HepG2 (cell line): ENCODE data around the gene RSL1D1. TPM values are rescaled to one million over a fixed set of nuclear protein-coding genes. Genes with fewer than 3 reads are reported as not detected.

Experiments
- AKAP8 ChIP-seq: sonication (generic); formaldehyde crosslinking; IDR thresholded peaks from 2 replicates; pipeline ENCODE4 v1.5.1; 2020; ENCODE audit warnings: mild to moderate bottlenecking, missing genetic modification reagents
- ATM ChIP-seq: fragments of 450-650 bp; IDR thresholded peaks from 2 replicates; pipeline ENCODE4 v1.7.1; 2017; ENCODE audit warnings: mild to moderate bottlenecking, borderline replicate concordance
- BCL3 ChIP-seq: sonication (generic); formaldehyde crosslinking; IDR thresholded peaks from 2 replicates; pipeline ENCODE4 v1.5.1; 2020; ENCODE audit warnings: mild to moderate bottlenecking, missing genetic modification reagents, moderate library complexity
- BCL6 ChIP-seq: IDR thresholded peaks from 2 replicates; pipeline ENCODE4 v1.6.1; 2016; ENCODE audit warnings: missing genetic modification reagents, missing compliant biosample characterization
- BRF2 ChIP-seq: sonication (generic); formaldehyde crosslinking; IDR thresholded peaks from 2 replicates; pipeline ENCODE4 v1.8.1; 2022; ENCODE audit warnings: mild to moderate bottlenecking, missing genetic modification reagents
- CEBPG ChIP-seq: IDR thresholded peaks from 2 replicates; pipeline ENCODE4 v1.6.1; 2016
- HNF1A ChIP-seq, 2 experiments: sonication (generic) in 1 of 2; formaldehyde crosslinking in 1 of 2; IDR thresholded peaks; 2 replicates each; pipeline versions ENCODE4 v1.4.0 to v1.6.1; 2016 to 2020; ENCODE audit warnings: borderline replicate concordance in 1 of 2, low read depth in 1 of 2, mild to moderate bottlenecking in 1 of 2, missing genetic modification reagents in 1 of 2
- IRX3 ChIP-seq: sonication (generic); formaldehyde crosslinking; IDR thresholded peaks from 2 replicates; pipeline ENCODE4 v1.8.1; 2023; ENCODE audit warnings: mild to moderate bottlenecking, low read depth, missing genetic modification reagents, borderline replicate concordance
- KLF12 ChIP-seq: sonication (generic); formaldehyde crosslinking; IDR thresholded peaks from 2 replicates; pipeline ENCODE4 v1.4.0; 2020; ENCODE audit warnings: missing genetic modification reagents, borderline replicate concordance
- KLF13 ChIP-seq: sonication (generic); formaldehyde crosslinking; IDR thresholded peaks from 2 replicates; pipeline ENCODE4 v1.4.0; 2020; ENCODE audit warnings: mild to moderate bottlenecking, missing genetic modification reagents
- LCORL ChIP-seq, 2 experiments: fragments of 450-650 bp in 1 of 2; sonication (generic) in 1 of 2; formaldehyde crosslinking in 1 of 2; IDR thresholded peaks; 2 replicates each; pipeline versions ENCODE4 v1.5.0 to v1.6.1; 2017 to 2020; ENCODE audit warnings: antibody characterized with exemption in 1 of 2, missing genetic modification reagents in 1 of 2
- NFYB ChIP-seq: sonication (generic); formaldehyde crosslinking; IDR thresholded peaks from 2 replicates; pipeline ENCODE4 v1.4.0; 2020; ENCODE audit warnings: missing genetic modification reagents
- PHF21A ChIP-seq: sonication (generic); formaldehyde crosslinking; IDR thresholded peaks from 2 replicates; pipeline ENCODE4 v1.5.0; 2020; ENCODE audit warnings: mild to moderate bottlenecking, missing genetic modification reagents
- SSRP1 ChIP-seq: IDR thresholded peaks from 2 replicates; pipeline ENCODE4 v1.6.1; 2016; ENCODE audit warnings: control low read depth
- U2AF1 ChIP-seq: fragments of 200-400 bp; formaldehyde crosslinking; optimal IDR thresholded peaks from 2 replicates; pipeline ENCODE3; 2017; ENCODE audit warnings: mild to moderate bottlenecking, low read depth, low read length
- ZNF280D ChIP-seq: sonication (generic); formaldehyde crosslinking; IDR thresholded peaks from 2 replicates; pipeline ENCODE4 v1.5.1; 2020; ENCODE audit warnings: mild to moderate bottlenecking, missing genetic modification reagents
- ZNF460 ChIP-seq: sonication (generic); formaldehyde crosslinking; IDR thresholded peaks from 2 replicates; pipeline ENCODE4 v1.5.1; 2020; ENCODE audit warnings: missing genetic modification reagents, mild to moderate bottlenecking, borderline replicate concordance
- ZNF549 ChIP-seq: sonication (generic); formaldehyde crosslinking; IDR thresholded peaks from 2 replicates; pipeline ENCODE4 v1.5.0; 2020; ENCODE audit warnings: missing genetic modification reagents
- ZNF678 ChIP-seq: sonication (generic); formaldehyde crosslinking; IDR thresholded peaks from 2 replicates; pipeline ENCODE4 v1.4.0; 2020; ENCODE audit warnings: mild to moderate bottlenecking, missing genetic modification reagents
- ZNF816 ChIP-seq: sonication (generic); formaldehyde crosslinking; IDR thresholded peaks from 2 replicates; pipeline ENCODE4 v1.8.0; 2022; ENCODE audit warnings: missing genetic modification reagents, mild to moderate bottlenecking, borderline replicate concordance
- ZNF891 ChIP-seq: sonication (generic); formaldehyde crosslinking; IDR thresholded peaks from 2 replicates; pipeline ENCODE4 v1.5.0; 2020; ENCODE audit warnings: mild to moderate bottlenecking, missing genetic modification reagents
- polyA plus RNA-seq, 8 experiments: library from polyadenylated mRNA; depleted of rRNA in 3 of 8; stranded (reverse) in 7 of 8; unstranded in 1 of 8; fragments of >200 nt; fragmentation: Illumina TruSeq in 4 of 8; extraction: Trizol in 4 of 8; gene quantifications; 2 replicates each; pipeline versions ENCODE4 v1.2.1 to v1.2.3, GENCODE V29; 2011 to 2016; ENCODE audit warnings: low read depth in 4 of 8, missing spikeins in 1 of 8, mixed read lengths in 1 of 8; ENCODE audit not compliant: insufficient read depth in 1 of 8
- total RNA-seq, 5 experiments: library from RNA; depleted of rRNA; stranded (reverse); fragments of >200 nt; fragmentation: Illumina TruSeq; extraction: Trizol; gene quantifications; 2 replicates each; pipeline ENCODE4 v1.2.3, GENCODE V29; 2016; ENCODE audit warnings: low read depth in 1 of 5

The RSL1D1 gene
- total and polyA plus RNA-seq, 2 of the 13 experiments (the other 11 are each of a cell fraction or from before 2014, with no cell fraction given): 187 to 343 TPM

- TF ChIP-seq HNF1A (IDR thresholded peaks at IDR 0.05; ENCODE audit: low read depth) (no peak), HNF1A (CRISPR knock-in tag; IDR thresholded peaks at IDR 0.05; ENCODE audit: borderline replicate concordance) (no peak), ZNF678 (CRISPR knock-in tag) (no peak), KLF13 (CRISPR knock-in tag) (no peak), SSRP1 (CRISPR knock-in tag) (no peak), BCL3 (CRISPR knock-in tag) (no peak), CEBPG (CRISPR knock-in tag) (peak; percentile 88), ZNF816 (CRISPR knock-in tag) (no peak), LCORL (IDR thresholded peaks at IDR 0.05) (no peak), LCORL (CRISPR knock-in tag; IDR thresholded peaks at IDR 0.05) (no peak), ATM (no peak), PHF21A (no peak), AKAP8 (CRISPR knock-in tag) (no peak), ZNF460 (CRISPR knock-in tag) (no peak), ZNF891 (CRISPR knock-in tag) (no peak), BRF2 (no peak), NFYB (CRISPR knock-in tag) (no peak), U2AF1 (no peak), IRX3 (no peak), BCL6 (CRISPR knock-in tag) (peak; percentile 58), KLF12 (CRISPR knock-in tag) (no peak), ZNF280D (CRISPR knock-in tag) (no peak), ZNF549 (CRISPR knock-in tag) (no peak)
Observed at GRCh38 chr16:11833951-11834695, 17.2 kb downstream of the RSL1D1 start (continued).
